GF-D8 (cell line): ENCODE results near the gene TBXA2R.
A peak's percentile ranks its signal among the peaks of the same experiment; 100 is the strongest.
"Not testable (repeated sequence)": the region's sequence is repeated elsewhere in the genome, so short reads cannot be mapped to it uniquely, and the experiment has no call there.

Experiments used
- DNase-seq: peaks from one replicate; lab custom pipeline; 2025; lab: John Stamatoyannopoulos, UW

Gene TBXA2R

GRCh38 chr19:3577723-3578344 lies 28.8 kb downstream of the TBXA2R start:
- DNase-seq: no peak

GRCh38 chr19:3576696-3577443 lies 29.8 kb downstream of the TBXA2R start:
- no peak for DNase-seq

- no peak for DNase-seq
Observed at GRCh38 chr19:3575949-3576673, 30.6 kb downstream of the TBXA2R start.

GRCh38 chr19:3575260-3575741 lies 31.4 kb downstream of the TBXA2R start:
- peak; percentile 27 for DNase-seq

GRCh38 chr19:3573858-3574637 lies 32.6 kb downstream of the TBXA2R start:
- peak; percentile 92 for DNase-seq

- no peak for DNase-seq
Observed at GRCh38 chr19:3573162-3573857, 33.4 kb downstream of the TBXA2R start.

GRCh38 chr19:3572855-3573161 lies 33.9 kb downstream of the TBXA2R start, which contains the start of gene HMG20B:
Gene HMG20B, plus strand, starts transcription at chr19:3572944. Its CDS starts 366 bp downstream, at chr19:3573310.
- no peak for DNase-seq

GRCh38 chr19:3572132-3572854 lies 34.4 kb downstream of the TBXA2R start:
- DNase-seq: peak; percentile 98

- DNase-seq: no peak
Observed at GRCh38 chr19:3570606-3571011, 36.1 kb downstream of the TBXA2R start.

- DNase-seq: not testable (repeated sequence)
Observed at GRCh38 chr19:3570042-3570441, 36.6 kb downstream of the TBXA2R start.

GRCh38 chr19:3565139-3565538 lies 41.5 kb downstream of the TBXA2R start:
- no peak for DNase-seq

GRCh38 chr19:3563709-3564524 lies 42.8 kb downstream of the TBXA2R start:
- DNase-seq: no peak

GRCh38 chr19:3557461-3558248 lies 49.0 kb downstream of the TBXA2R start, which contains the start of gene MFSD12:
Gene MFSD12, minus strand, starts transcription at chr19:3557586. Its CDS starts 183 bp downstream, at chr19:3557403.
- DNase-seq: peak; percentile 76

- DNase-seq: no peak
Observed at GRCh38 chr19:3556978-3557460, 49.7 kb downstream of the TBXA2R start.

GRCh38 chr19:3556423-3556977 lies 50.2 kb downstream of the TBXA2R start:
- DNase-seq: no peak

GRCh38 chr19:3555653-3556422 lies 50.8 kb downstream of the TBXA2R start:
- DNase-seq: no peak

GRCh38 chr19:3554254-3555083 lies 52.2 kb downstream of the TBXA2R start:
- no peak for DNase-seq
